ENCODE results near the gene KANSL1. TPM values are rescaled to one million over a fixed set of nuclear protein-coding genes. Genes with fewer than 3 reads are reported as not detected.

KANSL1 gene
- polyA plus RNA-seq, 1 donor from 2014 or later: 65.0 TPM

GRCh38 chr17:46158323-46159296 is 34.6 kb downstream of the KANSL1 start:
- Histone ChIP-seq H2AFZ (ENCODE audit: low read depth, low read length) (no peak overlapping the region), H3K79me2 (replicated peaks; ENCODE audit: insufficient read depth, low read length) (peaks cover 99% of the 10 kb centered on the region), H4K20me1 (ENCODE audit: insufficient read depth) (peaks cover 90% of the 10 kb centered on the region), H3K36me3 (ENCODE audit: insufficient read depth, low read length) (no peaks in the 10 kb centered on the region), H3K27ac (ENCODE audit: low read length) (no peak overlapping the region), H3K27me3 (ENCODE audit: insufficient read depth, low read depth, low read length) (no peaks in the 10 kb centered on the region), H3K9ac (ENCODE audit: low read length) (no peak overlapping the region), H3K9me2 (ENCODE audit: insufficient read depth, low read length) (no peaks in the 10 kb centered on the region), H3K4me2 (ENCODE audit: low read length) (no peak overlapping the region), H3K9me3 (ENCODE audit: low read length) (no peaks in the 10 kb centered on the region), H3F3A (ENCODE audit: insufficient read depth, low read length, poor library complexity, severe bottlenecking) (no peaks in the 10 kb centered on the region), H3K4me3 (ENCODE audit: low read length) (no peak overlapping the region)
- no peak for TF ChIP-seq MXI1 (conservative IDR thresholded peaks at IDR 0.05; ENCODE audit: poor library complexity, severe bottlenecking)
- TF ChIP-seq TAF1 (IDR thresholded peaks at IDR 0.05; ENCODE audit: low read depth): no peak
- TF ChIP-seq SMC3 (conservative IDR thresholded peaks at IDR 0.05; ENCODE audit: poor library complexity): no peak
- no peak for TF ChIP-seq RAD21 (conservative IDR thresholded peaks at IDR 0.05)
- no peak for TF ChIP-seq REST (IDR thresholded peaks at IDR 0.05; ENCODE audit: borderline replicate concordance)
- no peak for TF ChIP-seq EZH2 (IDR thresholded peaks at IDR 0.05; ENCODE audit: borderline replicate concordance, insufficient read depth, low read length, poor library complexity, severe bottlenecking)

- Histone ChIP-seq H3F3A (ENCODE audit: insufficient read depth, low read length, poor library complexity, severe bottlenecking) (no peaks in the 10 kb centered on the region), H2AFZ (ENCODE audit: low read depth, low read length) (no peak overlapping the region), H3K9me3 (ENCODE audit: low read length) (no peaks in the 10 kb centered on the region), H3K27me3 (ENCODE audit: insufficient read depth, low read depth, low read length) (no peaks in the 10 kb centered on the region), H3K79me2 (replicated peaks; ENCODE audit: insufficient read depth, low read length) (peaks cover 99% of the 10 kb centered on the region), H3K27ac (ENCODE audit: low read length) (no peak overlapping the region), H3K4me2 (ENCODE audit: low read length) (no peak overlapping the region), H3K36me3 (ENCODE audit: insufficient read depth, low read length) (no peaks in the 10 kb centered on the region), H3K9ac (ENCODE audit: low read length) (no peak overlapping the region), H3K9me2 (ENCODE audit: insufficient read depth, low read length) (no peaks in the 10 kb centered on the region), H3K4me3 (ENCODE audit: low read length) (no peak overlapping the region), H4K20me1 (ENCODE audit: insufficient read depth) (peaks cover 90% of the 10 kb centered on the region)
- no peak for TF ChIP-seq MXI1 (conservative IDR thresholded peaks at IDR 0.05; ENCODE audit: poor library complexity, severe bottlenecking)
- no peak for TF ChIP-seq REST (IDR thresholded peaks at IDR 0.05; ENCODE audit: borderline replicate concordance)
- TF ChIP-seq, protein P1, sequence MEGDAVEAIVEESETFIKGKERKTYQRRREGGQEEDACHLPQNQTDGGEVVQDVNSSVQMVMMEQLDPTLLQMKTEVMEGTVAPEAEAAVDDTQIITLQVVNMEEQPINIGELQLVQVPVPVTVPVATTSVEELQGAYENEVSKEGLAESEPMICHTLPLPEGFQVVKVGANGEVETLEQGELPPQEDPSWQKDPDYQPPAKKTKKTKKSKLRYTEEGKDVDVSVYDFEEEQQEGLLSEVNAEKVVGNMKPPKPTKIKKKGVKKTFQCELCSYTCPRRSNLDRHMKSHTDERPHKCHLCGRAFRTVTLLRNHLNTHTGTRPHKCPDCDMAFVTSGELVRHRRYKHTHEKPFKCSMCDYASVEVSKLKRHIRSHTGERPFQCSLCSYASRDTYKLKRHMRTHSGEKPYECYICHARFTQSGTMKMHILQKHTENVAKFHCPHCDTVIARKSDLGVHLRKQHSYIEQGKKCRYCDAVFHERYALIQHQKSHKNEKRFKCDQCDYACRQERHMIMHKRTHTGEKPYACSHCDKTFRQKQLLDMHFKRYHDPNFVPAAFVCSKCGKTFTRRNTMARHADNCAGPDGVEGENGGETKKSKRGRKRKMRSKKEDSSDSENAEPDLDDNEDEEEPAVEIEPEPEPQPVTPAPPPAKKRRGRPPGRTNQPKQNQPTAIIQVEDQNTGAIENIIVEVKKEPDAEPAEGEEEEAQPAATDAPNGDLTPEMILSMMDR (IDR thresholded peaks at IDR 0.05; ENCODE audit: poor library complexity, severe bottlenecking): no peak
- TF ChIP-seq TAF1 (IDR thresholded peaks at IDR 0.05; ENCODE audit: low read depth): no peak
- TF ChIP-seq RAD21 (conservative IDR thresholded peaks at IDR 0.05): no peak
- no peak for TF ChIP-seq EZH2 (IDR thresholded peaks at IDR 0.05; ENCODE audit: borderline replicate concordance, insufficient read depth, low read length, poor library complexity, severe bottlenecking)
- no peak for TF ChIP-seq EP300 (conservative IDR thresholded peaks at IDR 0.05; ENCODE audit: poor library complexity, severe bottlenecking)
- no peak for TF ChIP-seq SMC3 (conservative IDR thresholded peaks at IDR 0.05; ENCODE audit: poor library complexity)
- no peak for TF ChIP-seq POLR2AphosphoS5 (IDR thresholded peaks at IDR 0.05)
Observed at GRCh38 chr17:46157443-46158062, 35.7 kb downstream of the KANSL1 start.
